Mesenchymal stem cell (in vitro differentiated cells and primary cell): ENCODE results near the gene CCNI.

Source experiments
- DNase-seq: peaks from one replicate; pipeline ENCODE4 v3.0.0-alpha.2; 2013
- H2AFZ ChIP-seq: one replicate; pipeline ENCODE4 v1.6.1; 2013; ENCODE audit warnings: low read depth, mild to moderate bottlenecking, control low read depth, inconsistent platforms, low read length, moderate library complexity
- H2AK5ac ChIP-seq: 2 replicates; pipeline ENCODE4 v1.6.1; 2013; ENCODE audit warnings: low read length, moderate library complexity, mild to moderate bottlenecking, inconsistent platforms; ENCODE audit not compliant: severe bottlenecking
- H2BK120ac ChIP-seq: one replicate; pipeline ENCODE4 v1.6.1; 2013; ENCODE audit warnings: low read depth, mild to moderate bottlenecking, inconsistent platforms, low read length, moderate library complexity
- H2BK12ac ChIP-seq, 2 experiments: one replicate each; pipeline ENCODE4 v1.6.1; 2013; ENCODE audit warnings: inconsistent platforms in 2 of 2, low read length in 2 of 2, mild to moderate bottlenecking in 2 of 2, moderate library complexity in 2 of 2, control low read depth in 1 of 2
- H2BK15ac ChIP-seq: one replicate; pipeline ENCODE4 v1.6.1; 2013; ENCODE audit warnings: mild to moderate bottlenecking, low read depth, inconsistent platforms; ENCODE audit not compliant: poor library complexity, severe bottlenecking
- H2BK5ac ChIP-seq: 2 replicates; pipeline ENCODE4 v1.6.1; 2013; ENCODE audit warnings: low read depth, mild to moderate bottlenecking, low read length, control low read depth, inconsistent platforms; ENCODE audit not compliant: poor library complexity, severe bottlenecking
- H3K14ac ChIP-seq, 2 experiments: one replicate each; pipeline ENCODE4 v1.6.1; 2013; ENCODE audit warnings: inconsistent platforms in 2 of 2, low read length in 2 of 2, control low read depth in 1 of 2, mild to moderate bottlenecking in 1 of 2, moderate library complexity in 1 of 2
- H3K18ac ChIP-seq, 2 experiments: one replicate each; pipeline ENCODE4 v1.6.1; 2013; ENCODE audit warnings: inconsistent platforms in 2 of 2, low read length in 2 of 2, control low read depth in 1 of 2, low read depth in 1 of 2, mild to moderate bottlenecking in 1 of 2
- H3K23ac ChIP-seq, 2 experiments: one replicate each; pipeline ENCODE4 v1.6.1; 2013; ENCODE audit warnings: inconsistent platforms in 2 of 2, low read length in 2 of 2, mild to moderate bottlenecking in 2 of 2, moderate library complexity in 2 of 2, control low read depth in 1 of 2
- H3K27ac ChIP-seq: 2 replicates; pipeline ENCODE4 v1.5.1; 2013; ENCODE audit warnings: mild to moderate bottlenecking, moderate library complexity, low read length, control low read depth, inconsistent platforms; ENCODE audit not compliant: poor library complexity, severe bottlenecking
- H3K27me3 ChIP-seq, 2 experiments: 2 replicates each; pipeline versions ENCODE4 v1.6.1 to v1.7.0; 2013; ENCODE audit warnings: low read length in 2 of 2, mild to moderate bottlenecking in 2 of 2, moderate library complexity in 2 of 2, control low read depth in 1 of 2, inconsistent platforms in 1 of 2; ENCODE audit not compliant: control insufficient read depth in 1 of 2, insufficient read depth in 1 of 2
- H3K36me3 ChIP-seq, 2 experiments: 2 replicates each; pipeline versions ENCODE4 v1.6.1 to v1.7.0; 2013; ENCODE audit warnings: low read length in 2 of 2, control low read depth in 1 of 2, inconsistent platforms in 1 of 2, low read depth in 1 of 2, mild to moderate bottlenecking in 1 of 2; ENCODE audit not compliant: insufficient read depth in 2 of 2, control insufficient read depth in 1 of 2
- H3K4ac ChIP-seq, 2 experiments: one replicate each; pipeline ENCODE4 v1.6.1; 2013; ENCODE audit warnings: inconsistent platforms in 2 of 2, low read length in 2 of 2, mild to moderate bottlenecking in 2 of 2, moderate library complexity in 2 of 2, control low read depth in 1 of 2, low read depth in 1 of 2
- H3K4me1 ChIP-seq: 2 replicates; pipeline ENCODE4 v1.6.1; 2013; ENCODE audit warnings: low read depth, low read length, control low read depth; ENCODE audit not compliant: control insufficient read depth, insufficient read depth
- H3K4me2 ChIP-seq: 2 replicates; pipeline ENCODE4 v1.6.1; 2013; ENCODE audit warnings: low read length, mild to moderate bottlenecking, inconsistent platforms; ENCODE audit not compliant: poor library complexity, severe bottlenecking
- H3K4me3 ChIP-seq, 2 experiments: 2 replicates each; pipeline versions ENCODE4 v1.5.1 to v1.7.0; 2013; ENCODE audit warnings: low read length in 2 of 2, mild to moderate bottlenecking in 2 of 2, control low read depth in 1 of 2, low read depth in 1 of 2; ENCODE audit not compliant: insufficient read depth in 1 of 2
- H3K79me1 ChIP-seq: replicated peaks from 2 replicates; pipeline ENCODE4 v1.6.1; 2013; ENCODE audit warnings: mild to moderate bottlenecking, control low read depth, low read length, inconsistent platforms; ENCODE audit not compliant: poor library complexity, severe bottlenecking
- H3K9ac ChIP-seq: 2 replicates; pipeline ENCODE4 v1.7.0; 2013; ENCODE audit warnings: mild to moderate bottlenecking, low read length, moderate library complexity
- H3K9me3 ChIP-seq: 2 replicates; pipeline ENCODE4 v1.7.0; 2013; ENCODE audit warnings: mild to moderate bottlenecking, low read length; ENCODE audit not compliant: control insufficient read depth
- H4K8ac ChIP-seq: one replicate; pipeline ENCODE4 v1.6.1; 2013; ENCODE audit warnings: inconsistent platforms, mild to moderate bottlenecking, low read length, moderate library complexity
- H4K91ac ChIP-seq: one replicate; pipeline ENCODE4 v1.6.1; 2013; ENCODE audit warnings: mild to moderate bottlenecking, low read length, inconsistent platforms
- WGBS: methylation state at CpG from one replicate; pipeline ENCODE4 v1.1.7; 2013; ENCODE audit warnings: mixed read lengths; 5-methylcytosine and 5-hydroxymethylcytosine counted together

The CCNI gene

DNA sequence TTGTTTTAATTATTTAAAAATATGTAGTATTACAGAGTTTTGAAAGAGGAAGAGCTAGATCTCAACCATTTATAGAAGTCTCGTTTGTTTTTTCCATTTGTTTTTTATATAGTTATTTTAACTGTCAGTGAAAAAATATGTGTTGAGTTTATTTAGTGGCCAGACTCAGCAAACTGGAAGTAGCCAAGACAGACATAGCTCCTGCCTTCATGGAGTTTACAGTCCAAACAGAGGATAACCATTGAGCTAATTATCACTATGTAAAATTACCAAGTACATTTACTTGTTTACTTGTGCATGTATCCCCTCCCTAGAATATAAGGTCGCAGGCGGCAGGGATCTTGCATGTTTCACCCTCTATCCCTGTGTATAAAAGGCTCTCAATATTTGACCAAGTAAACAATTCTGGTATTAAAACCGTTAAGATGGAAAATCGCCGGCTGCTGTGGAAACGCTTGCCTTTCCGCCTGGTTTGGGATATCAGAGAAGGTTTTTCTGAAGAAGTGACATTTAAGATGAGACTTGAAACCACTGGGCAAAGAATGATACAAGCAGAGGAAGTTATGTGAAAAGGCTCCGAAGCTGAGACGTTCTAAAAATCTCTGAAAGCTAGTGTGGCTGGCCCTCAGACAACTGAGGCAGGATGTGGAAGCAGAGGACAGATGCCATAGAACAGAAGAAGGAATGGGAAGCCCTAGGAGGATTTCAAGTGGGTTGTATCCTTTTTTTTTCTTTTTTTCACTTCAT is 1.3 kb upstream of the CCNI start:
- no peak overlapping the region for H3K4ac ChIP-seq
- no peak overlapping the region for H4K91ac ChIP-seq
- no peak overlapping the region for H4K8ac ChIP-seq
- peak overlapping the region; percentile 64 for H2AK5ac ChIP-seq
- 95% methylated on average over 9 of the region's 10 CpGs for WGBS
- peak overlapping the region in 1 of 2 experiments; percentile 85 for H3K4me3 ChIP-seq
- H2BK15ac ChIP-seq = no peak overlapping the region
- H2BK5ac ChIP-seq = no peak overlapping the region
- H3K18ac ChIP-seq = no peak overlapping the region
- H2AFZ ChIP-seq = no peak overlapping the region
- H3K9me3 ChIP-seq = no peaks in the 10 kb centered on the region
- peak overlapping the region; percentile 100 for H3K9ac ChIP-seq
- no peak overlapping the region for H2BK12ac ChIP-seq
- no peak overlapping the region for H3K14ac ChIP-seq
- H3K36me3 ChIP-seq = no peaks in the 10 kb centered on the region
- H3K27ac ChIP-seq = no peak overlapping the region
- no peak for DNase-seq
- no peak overlapping the region for H2BK120ac ChIP-seq
- H3K23ac ChIP-seq = peak overlapping the region in 1 of 2 experiments; percentile 44
- H3K4me2 ChIP-seq = peak overlapping the region; percentile 42
- H3K4me1 ChIP-seq = no peaks in the 10 kb centered on the region
- H3K79me1 ChIP-seq = peaks cover 9% of the 10 kb centered on the region
- H3K27me3 ChIP-seq = no peaks in the 10 kb centered on the region

DNA sequence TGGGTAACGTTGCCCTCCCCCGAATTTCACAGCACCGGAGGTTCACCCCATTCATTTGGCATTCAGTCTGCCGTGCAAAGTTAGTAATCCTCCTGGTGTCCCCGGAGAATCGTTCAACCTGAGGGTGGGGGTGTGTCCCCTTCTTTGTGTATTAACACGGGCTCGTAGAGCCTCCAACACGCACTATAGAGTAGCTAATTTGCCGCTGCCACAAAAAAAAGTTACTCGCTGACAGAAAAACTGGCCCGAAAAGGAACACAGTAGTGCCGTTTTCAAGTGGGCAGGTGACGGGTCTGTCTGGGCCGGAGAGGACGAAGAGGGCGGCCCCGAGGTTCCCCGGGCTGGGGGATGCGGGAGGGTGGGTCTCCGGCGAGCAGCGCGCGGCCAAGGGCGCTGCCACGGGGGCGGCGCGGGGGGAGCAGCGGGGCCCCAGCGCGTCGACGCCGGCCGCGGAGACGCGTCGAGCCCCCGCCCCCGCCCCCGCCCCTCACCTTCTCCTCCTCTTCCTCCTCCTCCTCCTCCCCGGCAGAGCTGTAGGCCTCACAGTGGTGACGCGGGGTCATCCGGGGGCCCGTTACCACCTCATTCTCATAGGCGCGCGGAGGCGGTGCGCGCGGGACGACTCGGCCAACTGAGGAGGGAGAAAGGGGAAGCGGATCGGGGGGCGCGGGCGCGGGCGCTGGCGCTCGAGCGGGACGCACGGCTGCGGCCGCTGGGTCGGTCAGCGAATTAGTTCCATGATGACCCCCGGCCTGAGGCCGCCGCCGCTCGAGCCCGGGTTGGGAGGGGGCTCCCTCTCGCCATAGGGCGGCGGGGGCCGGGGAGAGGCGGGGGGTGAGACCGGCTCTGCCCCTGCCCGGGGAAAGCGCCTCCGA is 571 bp downstream of the CCNI start:
- Histone ChIP-seq H3K4ac (peak overlapping the region; percentile 84 to 98), H3K27me3 (no peaks in the 10 kb centered on the region), H2AFZ (peak overlapping the region; percentile 71), H3K27ac (peak overlapping the region; percentile 100), H3K4me3 (peak overlapping the region; percentile 85 to 87), H2BK15ac (peak overlapping the region; percentile 60), H2BK12ac (peak overlapping the region in 1 of 2 experiments; percentile 88), H4K8ac (peak overlapping the region; percentile 27), H2BK5ac (peak overlapping the region; percentile 96), H3K36me3 (no peaks in the 10 kb centered on the region), H3K9ac (peak overlapping the region; percentile 100), H4K91ac (no peak overlapping the region), H3K14ac (peak overlapping the region; percentile 88 to 99), H3K23ac (peak overlapping the region in 1 of 2 experiments; percentile 99), H3K4me2 (peak overlapping the region; percentile 63), H3K18ac (peak overlapping the region; percentile 87 to 90), H3K79me1 (peaks cover 9% of the 10 kb centered on the region), H3K4me1 (peaks cover 1% of the 10 kb centered on the region), H3K9me3 (no peaks in the 10 kb centered on the region), H2BK120ac (peak overlapping the region; percentile 98), H2AK5ac (no peak overlapping the region)
- under 1% methylated on average over 53 of the region's 89 CpGs for WGBS
- DNase-seq = peak; percentile 72

DNA sequence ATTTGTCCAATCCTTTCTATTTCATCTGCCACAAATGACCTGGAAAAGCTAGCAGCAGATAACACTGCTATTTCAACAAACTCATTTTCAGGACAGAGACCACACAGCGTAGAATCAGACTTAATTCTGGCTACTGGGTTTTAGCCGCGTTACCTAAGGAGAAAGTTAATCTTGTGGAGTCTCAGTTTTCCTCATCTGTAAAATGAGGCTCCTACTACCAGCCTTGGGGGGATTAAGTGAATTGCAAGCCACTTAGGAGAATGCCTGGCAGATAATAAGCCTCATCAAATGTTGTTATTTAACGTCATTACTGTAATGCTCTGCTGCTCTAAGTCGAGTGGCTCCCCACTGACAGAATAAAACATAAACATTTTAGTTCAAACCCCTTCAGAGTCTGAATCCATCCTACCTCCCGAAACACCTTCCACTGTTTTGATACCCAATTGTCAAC is 1.4 kb downstream of the CCNI start:
- H2BK12ac ChIP-seq = no peak overlapping the region
- no peaks in the 10 kb centered on the region for H3K9me3 ChIP-seq
- no peak overlapping the region for H4K8ac ChIP-seq
- H3K4me3 ChIP-seq = peak overlapping the region; percentile 14 to 85
- H2BK15ac ChIP-seq = no peak overlapping the region
- peak overlapping the region; percentile 38 for H3K27ac ChIP-seq
- 19% methylated on average over 6 of the region's 6 CpGs for WGBS
- no peak overlapping the region for H2BK5ac ChIP-seq
- H3K36me3 ChIP-seq = no peaks in the 10 kb centered on the region
- no peaks in the 10 kb centered on the region for H3K27me3 ChIP-seq
- no peak overlapping the region for H2AK5ac ChIP-seq
- H3K18ac ChIP-seq = no peak overlapping the region
- H2BK120ac ChIP-seq = no peak overlapping the region
- DNase-seq = no peak
- no peak overlapping the region for H3K23ac ChIP-seq
- H2AFZ ChIP-seq = no peak overlapping the region
- H3K4ac ChIP-seq = no peak overlapping the region
- peaks cover 1% of the 10 kb centered on the region for H3K4me1 ChIP-seq
- no peak overlapping the region for H4K91ac ChIP-seq
- H3K79me1 ChIP-seq = peaks cover 9% of the 10 kb centered on the region
- H3K4me2 ChIP-seq = peak overlapping the region; percentile 71
- H3K9ac ChIP-seq = peak overlapping the region; percentile 88
- H3K14ac ChIP-seq = no peak overlapping the region

DNA sequence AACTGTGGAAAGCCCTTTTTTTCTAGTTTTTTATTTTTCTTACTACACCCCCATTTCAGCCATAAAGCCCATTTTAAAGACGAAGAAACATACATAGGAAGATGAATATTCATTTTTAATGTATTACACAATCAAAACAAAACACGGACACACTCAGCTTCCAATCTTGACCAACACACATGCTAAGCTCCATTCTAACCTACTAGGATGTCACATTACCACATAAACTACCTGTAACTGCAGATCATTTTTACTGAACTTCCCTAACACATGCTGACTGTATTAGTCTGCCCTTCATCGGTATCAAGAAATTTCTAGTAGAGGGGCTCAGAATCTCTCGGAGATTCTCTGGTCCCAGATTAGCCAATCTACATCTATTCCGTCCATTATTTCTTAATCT is 1.8 kb downstream of the CCNI start:
- Histone ChIP-seq H3K4me1 (peaks cover 1% of the 10 kb centered on the region), H3K27ac (no peak overlapping the region), H3K4me2 (peak overlapping the region; percentile 71), H3K4me3 (peak overlapping the region in 1 of 2 experiments; percentile 85), H3K9ac (peak overlapping the region; percentile 88), H4K8ac (no peak overlapping the region), H3K23ac (no peak overlapping the region), H2BK5ac (no peak overlapping the region), H3K14ac (no peak overlapping the region), H2AFZ (no peak overlapping the region), H2BK120ac (no peak overlapping the region), H3K18ac (no peak overlapping the region), H2BK15ac (no peak overlapping the region), H3K9me3 (no peaks in the 10 kb centered on the region), H3K27me3 (no peaks in the 10 kb centered on the region), H3K79me1 (peaks cover 6% of the 10 kb centered on the region), H4K91ac (no peak overlapping the region), H3K36me3 (no peaks in the 10 kb centered on the region), H3K4ac (no peak overlapping the region), H2AK5ac (no peak overlapping the region), H2BK12ac (no peak overlapping the region)
- WGBS = 65% methylated on average over 5 of the region's 5 CpGs
- DNase-seq = no peak
